Ishikawa (cell line): ENCODE measurements around the gene SENP5.

ENCODE experiments used
- CEBPB ChIP-seq: IDR thresholded peaks from 2 replicates; pipeline ENCODE4 v1.6.1; 2012
- CREB1 ChIP-seq: IDR thresholded peaks from 2 replicates; pipeline ENCODE4 v1.6.1; 2012; ENCODE audit warnings: low read depth
- EP300 ChIP-seq: IDR thresholded peaks from 2 replicates; pipeline ENCODE4 v1.6.1; 2012; ENCODE audit warnings: borderline replicate concordance
- FOXM1 ChIP-seq: IDR thresholded peaks from 2 replicates; pipeline ENCODE4 v1.6.1; 2012; ENCODE audit warnings: low read depth, borderline replicate concordance
- MAX ChIP-seq: IDR thresholded peaks from 2 replicates; pipeline ENCODE4 v1.6.1; 2012
- RAD21 ChIP-seq: IDR thresholded peaks from 2 replicates; pipeline ENCODE4 v1.6.1; 2012; ENCODE audit warnings: low read depth
- TAF1 ChIP-seq: IDR thresholded peaks from 2 replicates; pipeline ENCODE4 v1.6.1; 2012; ENCODE audit warnings: low read depth, mild to moderate bottlenecking
- TEAD4 ChIP-seq: IDR thresholded peaks from 2 replicates; pipeline ENCODE4 v1.6.1; 2012
- YY1 ChIP-seq: IDR thresholded peaks from 2 replicates; pipeline ENCODE4 v1.6.1; 2012; ENCODE audit warnings: low read depth
- ZBTB7A ChIP-seq: IDR thresholded peaks from 2 replicates; pipeline ENCODE4 v1.6.1; 2012; ENCODE audit warnings: low read depth
- TF ChIP-seq, protein P1 (sequence below): IDR thresholded peaks from 2 replicates; pipeline ENCODE4 v1.6.1; 2012; ENCODE audit warnings: low read depth, mild to moderate bottlenecking

DNA sequence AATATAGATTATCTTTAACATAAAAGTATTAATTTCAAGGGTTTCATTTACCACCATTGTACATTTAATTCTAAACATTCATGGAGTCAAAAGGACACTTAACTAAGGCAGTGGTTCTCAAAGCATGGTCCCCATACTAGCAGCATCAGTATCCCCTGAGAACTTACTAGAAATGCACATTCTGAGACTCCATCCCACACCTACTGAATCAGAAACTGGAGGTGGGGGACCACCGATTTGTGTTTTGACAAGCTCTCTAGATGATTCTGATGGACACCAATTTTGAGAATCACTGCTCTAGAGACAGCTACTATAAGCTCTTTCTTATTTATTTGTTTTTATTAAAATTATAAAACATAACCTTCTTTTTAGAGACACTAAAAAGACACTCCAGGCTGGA is 34.0 kb downstream of the SENP5 start:
- no peak for TF ChIP-seq FOXM1
- TF ChIP-seq CREB1: no peak
- no peak for TF ChIP-seq MAX
- no peak for TF ChIP-seq TEAD4
- TF ChIP-seq CEBPB: no peak
- no peak for TF ChIP-seq TAF1
- no peak for TF ChIP-seq RAD21
- TF ChIP-seq, protein P1, sequence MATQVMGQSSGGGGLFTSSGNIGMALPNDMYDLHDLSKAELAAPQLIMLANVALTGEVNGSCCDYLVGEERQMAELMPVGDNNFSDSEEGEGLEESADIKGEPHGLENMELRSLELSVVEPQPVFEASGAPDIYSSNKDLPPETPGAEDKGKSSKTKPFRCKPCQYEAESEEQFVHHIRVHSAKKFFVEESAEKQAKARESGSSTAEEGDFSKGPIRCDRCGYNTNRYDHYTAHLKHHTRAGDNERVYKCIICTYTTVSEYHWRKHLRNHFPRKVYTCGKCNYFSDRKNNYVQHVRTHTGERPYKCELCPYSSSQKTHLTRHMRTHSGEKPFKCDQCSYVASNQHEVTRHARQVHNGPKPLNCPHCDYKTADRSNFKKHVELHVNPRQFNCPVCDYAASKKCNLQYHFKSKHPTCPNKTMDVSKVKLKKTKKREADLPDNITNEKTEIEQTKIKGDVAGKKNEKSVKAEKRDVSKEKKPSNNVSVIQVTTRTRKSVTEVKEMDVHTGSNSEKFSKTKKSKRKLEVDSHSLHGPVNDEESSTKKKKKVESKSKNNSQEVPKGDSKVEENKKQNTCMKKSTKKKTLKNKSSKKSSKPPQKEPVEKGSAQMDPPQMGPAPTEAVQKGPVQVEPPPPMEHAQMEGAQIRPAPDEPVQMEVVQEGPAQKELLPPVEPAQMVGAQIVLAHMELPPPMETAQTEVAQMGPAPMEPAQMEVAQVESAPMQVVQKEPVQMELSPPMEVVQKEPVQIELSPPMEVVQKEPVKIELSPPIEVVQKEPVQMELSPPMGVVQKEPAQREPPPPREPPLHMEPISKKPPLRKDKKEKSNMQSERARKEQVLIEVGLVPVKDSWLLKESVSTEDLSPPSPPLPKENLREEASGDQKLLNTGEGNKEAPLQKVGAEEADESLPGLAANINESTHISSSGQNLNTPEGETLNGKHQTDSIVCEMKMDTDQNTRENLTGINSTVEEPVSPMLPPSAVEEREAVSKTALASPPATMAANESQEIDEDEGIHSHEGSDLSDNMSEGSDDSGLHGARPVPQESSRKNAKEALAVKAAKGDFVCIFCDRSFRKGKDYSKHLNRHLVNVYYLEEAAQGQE: no peak
- TF ChIP-seq ZBTB7A: no peak
- no peak for TF ChIP-seq EP300
- no peak for TF ChIP-seq YY1
